Cardiac muscle cell (in vitro differentiated cells and primary cell): ENCODE measurements around the gene ARHGEF26. TPM values are rescaled to one million over a fixed set of nuclear protein-coding genes. Genes with fewer than 3 reads are reported as not detected.

ENCODE experiments used
- DNase-seq, 2 donors: peaks; one replicate each; pipeline versions ENCODE4 v3.0.0 to v3.0.0-alpha.2; 2010 to 2017; ENCODE audit warnings: low read depth in 1 of 2, low spot score in 1 of 2
- H3K27ac ChIP-seq: fragments of 200-600 bp; sonication (generic); 2 replicates; pipeline ENCODE4 v1.5.1; 2016
- H3K27me3 ChIP-seq: fragments of 200-600 bp; sonication (generic); 2 replicates; pipeline ENCODE4 v1.6.0; 2016; ENCODE audit warnings: control low read depth
- H3K36me3 ChIP-seq: fragments of 200-600 bp; sonication (generic); 2 replicates; pipeline ENCODE4 v1.5.1; 2016; ENCODE audit warnings: control low read depth
- H3K4me1 ChIP-seq: fragments of 200-600 bp; sonication (generic); 2 replicates; pipeline ENCODE4 v1.8.1; 2017; ENCODE audit warnings: low read depth, mild to moderate bottlenecking, mixed run types
- H3K4me3 ChIP-seq: fragments of 200-600 bp; sonication (generic); 2 replicates; pipeline ENCODE4 v1.5.1; 2016; ENCODE audit warnings: mild to moderate bottlenecking
- H3K9me3 ChIP-seq: fragments of 200-600 bp; sonication (generic); 2 replicates; pipeline ENCODE4 v1.5.1; 2017; ENCODE audit warnings: low read depth, mild to moderate bottlenecking, control low read depth
- CTCF ChIP-seq: IDR thresholded peaks from 2 replicates; pipeline ENCODE4 v1.5.1; 2012; ENCODE audit warnings: low read depth, mild to moderate bottlenecking, low read length
- polyA plus RNA-seq: library from polyadenylated mRNA; unstranded; fragments of >200 nt; fragmentation: Nextera tagmentation; extraction: Ambion mirVana; gene quantifications from 2 replicates; pipeline ENCODE4 v1.2.1, GENCODE V29; 2016
- total RNA-seq: library from RNA; depleted of rRNA; stranded (reverse); fragments of >200 nt; gene quantifications from 2 replicates; pipeline ENCODE4 v1.2.3, GENCODE V29; 2016

The ARHGEF26 gene
- total and polyA plus RNA-seq, 2 experiments from 2014 or later = 3.4 to 4.2 TPM

GRCh38 chr3:154307363-154307762, 186.2 kb downstream of the ARHGEF26 start:
- peaks cover 68% of the 10 kb centered on the region for H3K36me3 ChIP-seq

More at GRCh38 chr3:154307363-154307762, 186.2 kb downstream of the ARHGEF26 start:
- Histone ChIP-seq H3K27me3 (no peaks in the 10 kb centered on the region), H3K27ac (no peak overlapping the region), H3K9me3 (no peaks in the 10 kb centered on the region), H3K4me1 (no peaks in the 10 kb centered on the region), H3K4me3 (no peak overlapping the region)
- TF ChIP-seq CTCF = no peak
- no peak for DNase-seq

Other genes starting within 250 kb of the ARHGEF26 start
- 12.3 and 38.2 TPM in 2 replicates for gene DHX36, start 203.1 kb downstream of the ARHGEF26 start, total RNA-seq
- 24.8 and 26.2 TPM in 2 replicates for gene DHX36, start 203.1 kb downstream of the ARHGEF26 start, polyA plus RNA-seq